Lung (tissue), 12 donors: ENCODE results near the gene TAX1BP1. TPM values are rescaled to one million over a fixed set of nuclear protein-coding genes. Genes with fewer than 3 reads are reported as not detected.
A peak's percentile ranks its signal among the peaks of the same experiment; 100 is the strongest.

Experiments
- ATAC-seq: fragments of 200-7000 bp; cut with Tn5 transposase; one replicate; pipeline ENCODE4 v1.9.1; 2020; ENCODE audit warnings: moderate number of reproducible peaks; ENCODE audit not compliant: insufficient read depth, low FRiP score
- DNase-seq, 3 donors: peaks; one replicate each; pipeline ENCODE4 v3.0.0-alpha.2; 2013 to 2017
- H3K27ac ChIP-seq, 2 donors: one replicate each; pipeline ENCODE4 v1.5.1; 2013; ENCODE audit warnings: mild to moderate bottlenecking in 2 of 2, moderate library complexity in 2 of 2, control low read depth in 1 of 2, inconsistent platforms in 1 of 2, low read depth in 1 of 2, low read length in 1 of 2
- H3K27me3 ChIP-seq, 3 donors: one replicate each; pipeline ENCODE4 v1.5.1; 2013; ENCODE audit warnings: low read length in 2 of 3; ENCODE audit not compliant: control insufficient read depth in 3 of 3, insufficient read depth in 3 of 3
- H3K36me3 ChIP-seq, 4 donors: one replicate each; pipeline ENCODE4 v1.5.1; 2013; ENCODE audit warnings: low read length in 4 of 4, mild to moderate bottlenecking in 1 of 4, moderate library complexity in 1 of 4; ENCODE audit not compliant: control insufficient read depth in 4 of 4, insufficient read depth in 4 of 4
- H3K4me1 ChIP-seq, 5 donors: one replicate each; pipeline ENCODE4 v1.5.1; 2013; ENCODE audit warnings: low read length in 5 of 5, mild to moderate bottlenecking in 2 of 5, moderate library complexity in 1 of 5; ENCODE audit not compliant: control insufficient read depth in 5 of 5, insufficient read depth in 5 of 5
- H3K4me3 ChIP-seq: one replicate; pipeline ENCODE4 v1.5.1; 2013; ENCODE audit warnings: mild to moderate bottlenecking, control low read depth, moderate library complexity
- H3K9ac ChIP-seq, 2 donors: one replicate each; pipeline ENCODE4 v1.5.1; 2013; ENCODE audit warnings: low read length in 2 of 2, control low read depth in 1 of 2; ENCODE audit not compliant: insufficient read depth in 1 of 2
- H3K9me3 ChIP-seq, 4 donors: one replicate each; pipeline ENCODE4 v1.5.1; 2013; ENCODE audit warnings: low read length in 3 of 4, mild to moderate bottlenecking in 1 of 4, moderate library complexity in 1 of 4; ENCODE audit not compliant: control insufficient read depth in 4 of 4, insufficient read depth in 3 of 4
- CTCF ChIP-seq: IDR thresholded peaks from 2 replicates; pipeline ENCODE4 v1.5.1; 2012; ENCODE audit warnings: mild to moderate bottlenecking; ENCODE audit errors: control extremely low read depth, extremely low read depth
- WGBS, 2 donors: extraction: QIAGEN DNeasy Blood & Tissue Kit; methylation state at CpG; one replicate each; pipeline ENCODE4 v1.1.7; 2013; 5-methylcytosine and 5-hydroxymethylcytosine counted together
- polyA plus RNA-seq, 2 donors: library from polyadenylated mRNA; stranded (reverse); fragments of 200-250 nt; gene quantifications; one replicate each; pipeline ENCODE4 v1.2.1, GENCODE V29; 2013
- total RNA-seq, 2 donors: library from RNA; depleted of rRNA in 1 of 2; stranded (reverse); fragments of >200 nt in 1 of 2; gene quantifications; one replicate each; pipeline ENCODE4 v1.2.1, GENCODE V29; 2014 to 2021
- donor health status: control.
- donor health status: control.
- donor health status: Bipolar disorder and iron deficiency.
- donor health status: healthy.
- donor health status: DM: yes; HTN: yes; CAD: no.

TAX1BP1 gene
- total and polyA plus RNA-seq, 4 donors: 61.4 to 137 (median 83.0) TPM

- WGBS, 2 donors: 98 to 100% methylated on average over 1 of the region's 1 CpG
- no peak overlapping the region for H3K9ac ChIP-seq
- H3K27ac ChIP-seq: no peak overlapping the region
- DNase-seq (no peak), ATAC-seq (no peak)
- TF ChIP-seq CTCF: no peak
- H3K27me3 ChIP-seq: no peaks in the 10 kb centered on the region
- H3K9me3 ChIP-seq: no peaks in the 10 kb centered on the region
- no peaks in the 10 kb centered on the region for H3K36me3 ChIP-seq
- no peak overlapping the region for H3K4me3 ChIP-seq
- no peaks in the 10 kb centered on the region for H3K4me1 ChIP-seq
Measured at GRCh38 chr7:27703181-27703580, 36.8 kb upstream of the TAX1BP1 start.

GRCh38 chr7:27704422-27705199 is 35.4 kb upstream of the TAX1BP1 start:
- ATAC-seq (no peak), DNase-seq (peak in 1 of 3 donors; percentile 13)
- no peak overlapping the region for H3K4me3 ChIP-seq
- H3K9me3 ChIP-seq: no peaks in the 10 kb centered on the region
- TF ChIP-seq CTCF: no peak
- no peak overlapping the region for H3K9ac ChIP-seq
- no peak overlapping the region for H3K27ac ChIP-seq
- no peaks in the 10 kb centered on the region for H3K4me1 ChIP-seq
- no peaks in the 10 kb centered on the region for H3K36me3 ChIP-seq
- H3K27me3 ChIP-seq: no peaks in the 10 kb centered on the region
- WGBS, 2 donors: 65 to 73% methylated on average over 3 of the region's 3 CpGs

- Histone ChIP-seq H3K9ac (no peak overlapping the region), H3K4me3 (no peak overlapping the region), H3K9me3 (no peaks in the 10 kb centered on the region), H3K36me3 (no peaks in the 10 kb centered on the region), H3K27ac (no peak overlapping the region), H3K4me1 (no peaks in the 10 kb centered on the region), H3K27me3 (no peaks in the 10 kb centered on the region)
- DNase-seq: no peak
- WGBS, 2 donors: 90 to 100% methylated on average over 2 of the region's 2 CpGs
- ATAC-seq: no peak
- no peak for TF ChIP-seq CTCF
Measured at GRCh38 chr7:27705200-27705594, 34.8 kb upstream of the TAX1BP1 start.

GRCh38 chr7:27708485-27708884 is 31.5 kb upstream of the TAX1BP1 start:
- DNase-seq (no peak), ATAC-seq (no peak)
- Histone ChIP-seq H3K9ac (no peak overlapping the region), H3K27me3 (no peaks in the 10 kb centered on the region), H3K4me1 (no peaks in the 10 kb centered on the region), H3K36me3 (no peaks in the 10 kb centered on the region), H3K4me3 (no peak overlapping the region), H3K27ac (no peak overlapping the region), H3K9me3 (no peaks in the 10 kb centered on the region)
- TF ChIP-seq CTCF: no peak
- WGBS, 2 donors: 96 to 100% methylated on average over 6 of the region's 6 CpGs
